ENCODE measurements around the gene CHD8. TPM values are rescaled to one million over a fixed set of nuclear protein-coding genes. Genes with fewer than 3 reads are reported as not detected.
A peak's percentile ranks its signal among the peaks of the same experiment; 100 is the strongest.

Gene CHD8
- total and polyA plus RNA-seq, 2 of the 13 experiments (the other 11 are each of a cell fraction or from before 2014, with no cell fraction given), result 35.1 to 79.6 TPM

- TF ChIP-seq PCBP2 (optimal IDR thresholded peaks at IDR 0.05; ENCODE audit: low read depth, low read length, poor library complexity, severe bottlenecking), result no peak
- TF ChIP-seq ZBTB33 (CRISPR knock-in tag; IDR thresholded peaks at IDR 0.05), result no peak
- peak; percentile 82 for TF ChIP-seq NFIC (IDR thresholded peaks at IDR 0.05; ENCODE audit: low read length)
- TF ChIP-seq SMC3 (IDR thresholded peaks at IDR 0.05; ENCODE audit: low read length), result no peak
- no peak; the same call in 1 of the 2 replicates for TF ChIP-seq ZNF777 (CRISPR knock-in tag; IDR thresholded peaks at IDR 0.05)
- peak; percentile 85; the same call in 1 of the 2 replicates for TF ChIP-seq KLF9 (CRISPR knock-in tag; IDR thresholded peaks at IDR 0.05; ENCODE audit: low read depth)
- TF ChIP-seq RFXAP (CRISPR knock-in tag; IDR thresholded peaks at IDR 0.05; ENCODE audit: borderline replicate concordance), result no peak; the same call in 1 of the 2 replicates
- no peak for TF ChIP-seq ZNF143 (CRISPR knock-in tag; IDR thresholded peaks at IDR 0.05)
- TF ChIP-seq KDM6A (CRISPR knock-in tag; IDR thresholded peaks at IDR 0.05; ENCODE audit: low read depth), result no peak
- no peak; the same call in 1 of the 2 replicates for TF ChIP-seq ZNF800 (CRISPR knock-in tag; IDR thresholded peaks at IDR 0.05)
- TF ChIP-seq PRDM15 (CRISPR knock-in tag; IDR thresholded peaks at IDR 0.05), result no peak; the same call in 1 of the 2 replicates
- no peak for TF ChIP-seq ZNF761 (CRISPR knock-in tag; conservative IDR thresholded peaks at IDR 0.05)
- peak; percentile 84 for TF ChIP-seq U2AF1 (optimal IDR thresholded peaks at IDR 0.05; ENCODE audit: low read depth, low read length)
- no peak for TF ChIP-seq ZNF12 (CRISPR knock-in tag; IDR thresholded peaks at IDR 0.05)
- TF ChIP-seq EEA1 (CRISPR knock-in tag; IDR thresholded peaks at IDR 0.05; ENCODE audit: borderline replicate concordance), result 0 out of 2 replicates have a peak, but pooled peaks have one; percentile 89
- peak; percentile 51; the same call in 1 of the 2 replicates for TF ChIP-seq ZSCAN12 (CRISPR knock-in tag; IDR thresholded peaks at IDR 0.05)
- TF ChIP-seq REST (IDR thresholded peaks at IDR 0.05; ENCODE audit: borderline replicate concordance in 1 of 2, low read depth in 1 of 2, low read length in 2 of 2), result peak in 1 of 2 experiments; percentile 39; a peak in 2 of 4 replicates
- TF ChIP-seq DMAP1 (CRISPR knock-in tag; IDR thresholded peaks at IDR 0.05), result peak; percentile 97
- TF ChIP-seq ESRRA (CRISPR knock-in tag; IDR thresholded peaks at IDR 0.05; ENCODE audit: low read depth), result no peak; the same call in 1 of the 2 replicates
Measured at GRCh38 chr14:21383848-21384493, 72.0 kb downstream of the CHD8 start, which contains the start of gene SUPT16H (continued).
